AG04450 (cell line): Measurements from ENCODE around the gene KLC3. TPM values are rescaled to one million over a fixed set of nuclear protein-coding genes. Genes with fewer than 3 reads are reported as not detected.

Source experiments
- CTCF ChIA-PET: fragments of 300-600, 350-600 bp; formaldehyde crosslinking; extraction: SDS; loops from one replicate; lab custom pipeline; 2022; ENCODE audit warnings: antibody characterized with exemption, inconsistent platforms; lab: Charles Lee
- POLR2A ChIA-PET: fragments of 350-600 bp; formaldehyde crosslinking; extraction: SDS; loops from one replicate; lab custom pipeline; 2021; ENCODE audit warnings: antibody characterized with exemption, inconsistent platforms; lab: Yijun Ruan, JAX
- DNase-seq: peaks from one replicate; pipeline ENCODE4 v3.0.0-alpha.2; 2011; ENCODE audit warnings: low read depth, low spot score
- H3K27ac ChIP-seq: one replicate; pipeline ENCODE4 v1.5.1; 2012; ENCODE audit warnings: low read depth, low read length, control low read depth
- H3K27me3 ChIP-seq: one replicate; pipeline ENCODE4 v1.6.0; 2012; ENCODE audit warnings: low read length; ENCODE audit not compliant: control insufficient read depth, insufficient read depth
- H3K4me3 ChIP-seq: 2 replicates; pipeline ENCODE4 v1.5.1; 2011; ENCODE audit warnings: mild to moderate bottlenecking, low read depth, low read length, control low read depth
- H3K9me3 ChIP-seq: 2 replicates; pipeline ENCODE4 v1.5.1; 2012; ENCODE audit warnings: low read length; ENCODE audit not compliant: control insufficient read depth, insufficient read depth
- CTCF ChIP-seq: IDR thresholded peaks from 2 replicates; pipeline ENCODE4 v1.5.1; 2011; ENCODE audit warnings: low read depth, low read length, control low read depth, inconsistent platforms
- polyA minus RNA-seq: library from RNA; depleted of rRNA, polyadenylated mRNA; stranded (reverse); fragments of >200 nt; gene quantifications from 2 replicates; pipeline ENCODE4 v1.2.3, GENCODE V29; 2011; rRNA and poly(A)+ RNA removed
- polyA plus RNA-seq: library from polyadenylated mRNA; depleted of rRNA; stranded (reverse); fragments of >200 nt; gene quantifications from 2 replicates; pipeline ENCODE4 v1.2.3, GENCODE V29; 2011; rRNA removed

Gene KLC3
- polyA plus RNA-seq (not detected in 2 replicates), polyA minus RNA-seq (not detected in 2 replicates)

DNA sequence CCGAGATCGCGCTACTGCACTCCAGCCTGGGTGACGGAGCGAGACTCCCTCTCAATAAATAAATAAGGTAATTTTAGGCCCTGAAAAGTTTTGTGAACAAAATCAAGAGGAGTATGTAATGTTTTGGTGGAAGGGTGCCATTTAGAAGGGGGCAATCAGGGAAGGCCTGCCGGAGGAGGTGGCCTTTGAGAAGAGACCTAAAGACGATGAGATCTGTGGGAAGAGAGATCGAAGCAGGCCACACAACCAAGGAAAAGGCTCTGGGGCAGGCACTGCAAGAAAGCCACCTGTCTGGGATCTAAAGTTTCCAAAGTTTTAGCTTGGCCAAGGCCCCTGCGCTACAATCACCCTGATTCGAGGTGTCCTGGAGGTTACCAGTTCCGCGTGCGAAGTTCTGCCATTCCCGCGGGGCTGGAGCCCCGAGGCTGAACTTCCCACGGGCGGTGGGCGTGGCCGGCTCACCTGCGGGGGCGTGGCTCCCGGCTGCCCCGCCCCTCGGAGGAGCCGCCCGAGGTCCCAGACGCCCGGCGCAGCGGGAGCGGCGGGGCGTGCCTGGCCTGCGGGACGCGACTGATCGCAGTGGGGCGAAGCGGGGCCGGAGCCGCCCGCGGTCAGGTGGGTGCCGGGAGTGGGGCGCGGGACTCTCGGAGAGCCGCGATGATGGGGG lies at the start of gene KLC3:
TSS of gene KLC3 (plus strand) at position 519 of the 667 bp plus-strand sequence. CDS start 4,792 bp downstream, outside the sequence.
- CTCF ChIA-PET, result interaction anchor here (0.6 kb wide), 1 partner anchor 319 kb away, joined by 4 read pairs; no protein-coding TSS in a partner anchor
- POLR2A ChIA-PET, result no interaction called here
- no peak for DNase-seq

GRCh38 chr19:45291834-45292233 lies 48.7 kb upstream of the KLC3 start:
- TF ChIP-seq CTCF, result no peak
- DNase-seq, result no peak
- Histone ChIP-seq H3K27ac (no peak overlapping the region), H3K9me3 (peaks cover 13% of the 10 kb centered on the region), H3K4me3 (no peak overlapping the region), H3K27me3 (no peaks in the 10 kb centered on the region)
- POLR2A ChIA-PET, result interaction anchor here (0.7 kb wide), 1 partner anchor 113 kb away, joined by 3 read pairs; the partner anchor contains the start of gene BLOC1S3
- CTCF ChIA-PET, result no interaction called here

More for the DNA sequence above, at the start of gene KLC3:
- Histone ChIP-seq H3K27ac (no peak within 1 kb of the TSS), H3K9me3 (no peaks in the 10 kb centered on the region), H3K4me3 (0 out of 2 replicates have a peak within 1 kb of the TSS, but pooled peaks have one; percentile 13), H3K27me3 (peaks cover 6% of the 10 kb centered on the region)
- no peak for TF ChIP-seq CTCF

- H3K27me3 ChIP-seq, result no peaks in the 10 kb centered on the region
- H3K27ac ChIP-seq, result no peak overlapping the region
- peaks cover 13% of the 10 kb centered on the region for H3K9me3 ChIP-seq
- H3K4me3 ChIP-seq, result no peak overlapping the region
- POLR2A ChIA-PET, result no interaction called here
- CTCF ChIA-PET, result no interaction called here
- no peak for TF ChIP-seq CTCF
- DNase-seq, result no peak
Observed at GRCh38 chr19:45293682-45294081, 46.9 kb upstream of the KLC3 start.

GRCh38 chr19:45294291-45295029 lies 46.1 kb upstream of the KLC3 start:
- H3K9me3 ChIP-seq, result peaks cover 13% of the 10 kb centered on the region
- POLR2A ChIA-PET, result no interaction called here
- no peak overlapping the region for H3K27ac ChIP-seq
- H3K4me3 ChIP-seq, result no peak overlapping the region
- DNase-seq, result no peak
- no peak for TF ChIP-seq CTCF
- CTCF ChIA-PET, result no interaction called here
- H3K27me3 ChIP-seq, result no peaks in the 10 kb centered on the region

- CTCF ChIA-PET, result no interaction called here
- POLR2A ChIA-PET, result no interaction called here
- Histone ChIP-seq H3K27me3 (no peaks in the 10 kb centered on the region), H3K4me3 (no peak overlapping the region), H3K9me3 (peaks cover 13% of the 10 kb centered on the region), H3K27ac (no peak overlapping the region)
- no peak for DNase-seq
- no peak for TF ChIP-seq CTCF
Observed at GRCh38 chr19:45295873-45296272, 44.7 kb upstream of the KLC3 start.
